Measurements from ENCODE around the gene ATP2B3.

Gene ATP2B3

DNA sequence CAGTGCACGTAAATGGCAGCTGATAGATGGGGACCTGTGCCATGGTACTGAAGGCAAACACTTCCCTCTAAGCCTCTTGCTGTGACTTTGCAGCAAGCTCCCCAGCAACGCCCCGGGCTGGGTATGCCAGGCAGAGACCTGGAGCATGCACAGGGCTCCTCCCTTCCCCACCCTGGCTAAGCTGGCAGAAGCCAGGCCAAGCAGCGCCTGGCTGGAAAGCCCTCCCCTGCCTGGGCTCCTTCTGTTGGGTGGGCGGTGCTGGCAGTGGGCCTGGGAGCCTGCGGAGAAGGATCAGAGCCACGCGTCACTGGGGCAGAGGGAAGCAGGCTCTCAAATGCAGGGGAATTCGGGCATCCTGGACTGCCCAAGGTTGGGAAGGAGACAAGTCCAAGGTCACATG is 3.6 kb downstream of the ATP2B3 start:
- DNase-seq (ENCODE audit: extremely low spot score), result no peak
- ChIA-PET POLR2A (no interaction called here), CTCF (interaction anchor here (1.0 kb wide), 1 partner anchor 12 kb away, joined by 6 read pairs; no protein-coding TSS in a partner anchor)
- TF ChIP-seq CTBP1 (IDR thresholded peaks at IDR 0.05; ENCODE audit: borderline replicate concordance), result no peak
- TF ChIP-seq LEF1 (IDR thresholded peaks at IDR 0.05; ENCODE audit: borderline replicate concordance), result no peak
- TF ChIP-seq FOXK2 (IDR thresholded peaks at IDR 0.05), result no peak
- no peak for TF ChIP-seq ZNF384 (IDR thresholded peaks at IDR 0.05)
- no peak for TF ChIP-seq HDGF (IDR thresholded peaks at IDR 0.05; ENCODE audit: borderline replicate concordance)
- TF ChIP-seq BHLHE40 (IDR thresholded peaks at IDR 0.05; ENCODE audit: borderline replicate concordance), result no peak
- TF ChIP-seq L3MBTL2 (conservative IDR thresholded peaks at IDR 0.05), result no peak
- TF ChIP-seq FOXA1 (IDR thresholded peaks at IDR 0.05), result no peak
- TF ChIP-seq SUZ12 (IDR thresholded peaks at IDR 0.05), result no peak
- no peak for TF ChIP-seq SP1 (IDR thresholded peaks at IDR 0.05)
- no peak for TF ChIP-seq NFRKB (IDR thresholded peaks at IDR 0.05)
- TF ChIP-seq FOXM1 (IDR thresholded peaks at IDR 0.05; ENCODE audit: borderline replicate concordance), result no peak
- TF ChIP-seq ELF4 (IDR thresholded peaks at IDR 0.05), result no peak
- TF ChIP-seq ARNT (IDR thresholded peaks at IDR 0.05), result no peak
- TF ChIP-seq, protein P1, sequence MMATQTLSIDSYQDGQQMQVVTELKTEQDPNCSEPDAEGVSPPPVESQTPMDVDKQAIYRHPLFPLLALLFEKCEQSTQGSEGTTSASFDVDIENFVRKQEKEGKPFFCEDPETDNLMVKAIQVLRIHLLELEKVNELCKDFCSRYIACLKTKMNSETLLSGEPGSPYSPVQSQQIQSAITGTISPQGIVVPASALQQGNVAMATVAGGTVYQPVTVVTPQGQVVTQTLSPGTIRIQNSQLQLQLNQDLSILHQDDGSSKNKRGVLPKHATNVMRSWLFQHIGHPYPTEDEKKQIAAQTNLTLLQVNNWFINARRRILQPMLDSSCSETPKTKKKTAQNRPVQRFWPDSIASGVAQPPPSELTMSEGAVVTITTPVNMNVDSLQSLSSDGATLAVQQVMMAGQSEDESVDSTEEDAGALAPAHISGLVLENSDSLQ (IDR thresholded peaks at IDR 0.05), result no peak
- TF ChIP-seq TARDBP (IDR thresholded peaks at IDR 0.05), result no peak

DNA sequence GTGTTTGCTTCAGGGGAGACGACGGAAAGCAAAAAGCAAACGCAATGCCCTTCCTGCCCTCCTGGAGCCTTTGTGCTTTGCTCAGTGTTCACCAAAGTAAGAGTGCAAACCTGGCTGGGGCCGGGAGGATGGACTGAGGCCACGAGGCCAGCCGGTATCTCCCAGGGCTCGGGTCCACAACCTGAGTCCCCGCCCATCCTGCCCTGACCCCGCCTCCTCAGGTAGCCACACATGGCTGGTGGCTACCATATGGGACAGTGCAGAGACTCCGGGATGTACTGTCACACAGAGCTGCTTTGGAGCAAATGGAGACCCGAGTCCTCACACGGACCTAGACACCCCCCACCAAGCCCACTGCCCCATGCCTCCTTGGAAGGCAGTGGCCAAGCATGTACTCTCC is 4.8 kb downstream of the ATP2B3 start:
- ChIA-PET CTCF (no interaction called here), POLR2A (no interaction called here)
- TF ChIP-seq LEF1 (IDR thresholded peaks at IDR 0.05; ENCODE audit: borderline replicate concordance) (no peak), SUZ12 (IDR thresholded peaks at IDR 0.05) (no peak), FOXA1 (IDR thresholded peaks at IDR 0.05) (no peak), ARNT (IDR thresholded peaks at IDR 0.05) (no peak), FOXK2 (IDR thresholded peaks at IDR 0.05) (no peak), SP1 (IDR thresholded peaks at IDR 0.05) (no peak), ELF4 (IDR thresholded peaks at IDR 0.05) (no peak), TARDBP (IDR thresholded peaks at IDR 0.05) (no peak), L3MBTL2 (conservative IDR thresholded peaks at IDR 0.05) (no peak), FOXM1 (IDR thresholded peaks at IDR 0.05; ENCODE audit: borderline replicate concordance) (no peak), ZNF384 (IDR thresholded peaks at IDR 0.05) (no peak), CTBP1 (IDR thresholded peaks at IDR 0.05; ENCODE audit: borderline replicate concordance) (no peak), BHLHE40 (IDR thresholded peaks at IDR 0.05; ENCODE audit: borderline replicate concordance) (no peak), HDGF (IDR thresholded peaks at IDR 0.05; ENCODE audit: borderline replicate concordance) (no peak), NFRKB (IDR thresholded peaks at IDR 0.05) (no peak)
- TF ChIP-seq, protein P1 (IDR thresholded peaks at IDR 0.05), result no peak
- no peak for DNase-seq (ENCODE audit: extremely low spot score)

DNA sequence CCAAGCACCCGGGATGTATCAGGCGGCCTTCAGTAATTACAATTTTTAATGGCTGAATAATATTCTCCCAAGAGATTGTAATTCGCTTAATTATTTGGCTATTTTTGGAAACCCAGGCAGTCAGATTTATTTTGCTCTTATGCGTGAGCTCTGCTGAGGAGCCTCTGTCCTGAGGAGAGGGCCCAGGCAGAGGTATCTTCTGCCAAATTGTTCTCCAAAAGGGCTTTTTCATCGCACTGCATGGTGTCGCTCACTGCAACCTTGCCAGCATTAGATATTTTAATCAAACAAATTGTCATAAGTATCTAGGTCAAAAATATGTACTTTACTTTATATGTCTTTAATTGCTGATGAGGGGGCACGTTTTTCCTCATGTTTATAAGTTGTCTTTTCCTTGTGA is 5.8 kb downstream of the ATP2B3 start:
- no peak for DNase-seq (ENCODE audit: extremely low spot score)
- ChIA-PET CTCF (interaction anchor here (0.7 to 1.1 kb wide), 2 partner anchors 16 to 804 kb away, joined by 5 to 8 read pairs; no protein-coding TSS in a partner anchor), POLR2A (no interaction called here)
- no peak for TF ChIP-seq NFRKB (IDR thresholded peaks at IDR 0.05)
- TF ChIP-seq ARNT (IDR thresholded peaks at IDR 0.05), result no peak
- no peak for TF ChIP-seq CTBP1 (IDR thresholded peaks at IDR 0.05; ENCODE audit: borderline replicate concordance)
- no peak for TF ChIP-seq SP1 (IDR thresholded peaks at IDR 0.05)
- TF ChIP-seq FOXM1 (IDR thresholded peaks at IDR 0.05; ENCODE audit: borderline replicate concordance), result no peak
- TF ChIP-seq HDGF (IDR thresholded peaks at IDR 0.05; ENCODE audit: borderline replicate concordance), result no peak
- TF ChIP-seq LEF1 (IDR thresholded peaks at IDR 0.05; ENCODE audit: borderline replicate concordance), result no peak
- TF ChIP-seq, protein P1 (IDR thresholded peaks at IDR 0.05), result no peak
- no peak for TF ChIP-seq ZNF384 (IDR thresholded peaks at IDR 0.05)
- no peak for TF ChIP-seq TARDBP (IDR thresholded peaks at IDR 0.05)
- no peak for TF ChIP-seq ELF4 (IDR thresholded peaks at IDR 0.05)
- no peak for TF ChIP-seq L3MBTL2 (conservative IDR thresholded peaks at IDR 0.05)
- no peak for TF ChIP-seq FOXK2 (IDR thresholded peaks at IDR 0.05)
- no peak for TF ChIP-seq SUZ12 (IDR thresholded peaks at IDR 0.05)

DNA sequence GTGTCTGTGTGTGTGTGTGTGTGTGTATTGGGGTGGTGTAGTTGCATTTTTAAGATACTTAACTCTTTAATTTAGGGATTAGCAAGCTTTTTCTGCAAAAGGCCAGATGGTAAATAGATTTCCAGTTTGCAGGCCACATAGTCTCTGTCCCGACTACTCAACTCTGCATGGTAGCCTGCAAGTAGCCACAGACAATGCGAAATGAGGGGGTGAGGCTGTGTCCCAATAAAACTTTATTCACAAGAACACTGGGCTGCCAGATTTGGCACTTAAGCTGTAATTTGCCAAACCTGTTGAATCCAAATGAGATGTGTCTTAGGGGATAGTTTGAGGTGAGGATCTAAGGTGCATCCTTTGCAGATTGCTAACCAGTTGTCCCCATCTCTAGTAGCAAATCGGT is 6.8 kb downstream of the ATP2B3 start:
- ChIA-PET POLR2A (no interaction called here), CTCF (interaction anchor here (0.7 to 1.1 kb wide), 2 partner anchors 15 to 803 kb away, joined by 5 to 8 read pairs; no protein-coding TSS in a partner anchor)
- no peak for TF ChIP-seq FOXM1 (IDR thresholded peaks at IDR 0.05; ENCODE audit: borderline replicate concordance)
- DNase-seq (ENCODE audit: extremely low spot score), result no peak

DNA sequence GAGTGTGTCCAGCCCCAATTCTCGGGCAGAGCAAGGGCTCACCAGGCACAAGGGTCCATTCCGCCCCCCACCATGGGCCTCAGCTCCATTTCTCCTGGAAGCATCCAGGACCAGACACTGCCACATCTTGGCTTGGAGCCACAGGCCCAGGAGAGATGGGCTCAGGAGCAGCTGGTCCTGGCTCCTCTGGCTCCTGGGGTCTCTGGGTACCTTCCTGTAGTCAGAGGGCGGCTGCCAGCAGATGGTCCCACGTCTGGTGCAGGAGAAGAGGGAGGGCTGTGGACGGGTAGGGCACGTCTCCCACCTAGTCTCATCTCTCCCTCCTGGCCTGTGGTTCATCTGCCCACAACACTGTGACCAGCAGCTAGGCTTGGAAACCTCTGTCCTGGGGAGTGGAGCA is 8.0 kb downstream of the ATP2B3 start:
- TF ChIP-seq L3MBTL2 (conservative IDR thresholded peaks at IDR 0.05) (no peak), SP1 (IDR thresholded peaks at IDR 0.05) (no peak), ZNF384 (IDR thresholded peaks at IDR 0.05) (no peak), HDGF (IDR thresholded peaks at IDR 0.05; ENCODE audit: borderline replicate concordance) (no peak), NFRKB (IDR thresholded peaks at IDR 0.05) (no peak), TARDBP (IDR thresholded peaks at IDR 0.05) (no peak), FOXA1 (IDR thresholded peaks at IDR 0.05) (no peak), BHLHE40 (IDR thresholded peaks at IDR 0.05; ENCODE audit: borderline replicate concordance) (no peak), SUZ12 (IDR thresholded peaks at IDR 0.05) (no peak), FOXK2 (IDR thresholded peaks at IDR 0.05) (no peak), FOXM1 (IDR thresholded peaks at IDR 0.05; ENCODE audit: borderline replicate concordance) (no peak), ELF4 (IDR thresholded peaks at IDR 0.05) (no peak), LEF1 (IDR thresholded peaks at IDR 0.05; ENCODE audit: borderline replicate concordance) (no peak), ARNT (IDR thresholded peaks at IDR 0.05) (no peak)
- TF ChIP-seq, protein P1 (IDR thresholded peaks at IDR 0.05), result no peak
- ChIA-PET POLR2A (no interaction called here), CTCF (no interaction called here)
- DNase-seq (ENCODE audit: extremely low spot score), result no peak
